Mesendoderm (in vitro differentiated cells): ENCODE measurements around the gene PALM.

Source experiments
- DNase-seq: peaks from one replicate; pipeline ENCODE4 v3.0.0; 2013
- H2AK5ac ChIP-seq: 2 replicates; pipeline ENCODE4 v1.6.1; 2013; ENCODE audit warnings: low read length, inconsistent platforms
- H2BK120ac ChIP-seq: 2 replicates; pipeline ENCODE4 v1.6.1; 2013; ENCODE audit warnings: low read depth, mild to moderate bottlenecking, low read length, moderate library complexity, mixed read lengths
- H2BK15ac ChIP-seq: replicated peaks from 2 replicates; pipeline ENCODE4 v1.6.1; 2013; ENCODE audit warnings: low read depth, mild to moderate bottlenecking, moderate library complexity
- H2BK5ac ChIP-seq: 2 replicates; pipeline ENCODE4 v1.6.1; 2013; ENCODE audit warnings: low read length, inconsistent platforms
- H3K18ac ChIP-seq: 2 replicates; pipeline ENCODE4 v1.6.1; 2013; ENCODE audit warnings: mild to moderate bottlenecking, low read length, mixed read lengths
- H3K23ac ChIP-seq: one replicate; pipeline ENCODE4 v1.6.1; 2013; ENCODE audit warnings: low read length
- H3K27ac ChIP-seq: 2 replicates; pipeline ENCODE4 v1.5.1; 2013; ENCODE audit warnings: low read depth, mild to moderate bottlenecking, inconsistent platforms, low read length, moderate library complexity
- H3K27me3 ChIP-seq: 2 replicates; pipeline ENCODE4 v1.6.1; 2013; ENCODE audit warnings: low read length, control low read depth, mild to moderate bottlenecking, inconsistent platforms; ENCODE audit not compliant: insufficient read depth, poor library complexity
- H3K36me3 ChIP-seq: 2 replicates; pipeline ENCODE4 v1.6.1; 2013; ENCODE audit warnings: low read length, inconsistent platforms; ENCODE audit not compliant: control insufficient read depth, insufficient read depth
- H3K4ac ChIP-seq: one replicate; pipeline ENCODE4 v1.6.1; 2013; ENCODE audit warnings: low read depth, mild to moderate bottlenecking, low read length, moderate library complexity
- H3K4me1 ChIP-seq: 2 replicates; pipeline ENCODE4 v1.6.1; 2013; ENCODE audit warnings: low read depth, low read length, inconsistent platforms; ENCODE audit not compliant: control insufficient read depth
- H3K4me2 ChIP-seq: 2 replicates; pipeline ENCODE4 v1.6.1; 2013; ENCODE audit warnings: low read length
- H3K4me3 ChIP-seq: 2 replicates; pipeline ENCODE4 v1.5.1; 2013; ENCODE audit warnings: mild to moderate bottlenecking, low read length
- H3K56ac ChIP-seq: one replicate; pipeline ENCODE4 v1.6.1; 2013; ENCODE audit warnings: low read length
- H3K79me1 ChIP-seq: 2 replicates; pipeline ENCODE4 v1.6.1; 2013; ENCODE audit warnings: low read length, inconsistent platforms
- H3K79me2 ChIP-seq: 2 replicates; pipeline ENCODE4 v1.6.1; 2013; ENCODE audit warnings: mild to moderate bottlenecking, low read length; ENCODE audit not compliant: control insufficient read depth, insufficient read depth
- H3K9ac ChIP-seq: 2 replicates; pipeline ENCODE4 v1.6.1; 2013; ENCODE audit warnings: low read length, inconsistent platforms
- H4K5ac ChIP-seq: one replicate; pipeline ENCODE4 v1.6.1; 2013; ENCODE audit warnings: low read length
- H4K8ac ChIP-seq: one replicate; pipeline ENCODE4 v1.6.1; 2013; ENCODE audit warnings: low read depth, mild to moderate bottlenecking, control low read depth, low read length, moderate library complexity
- WGBS: extraction: QIAGEN DNeasy Blood & Tissue Kit; methylation state at CpG from one replicate; pipeline ENCODE4 v1.1.7; 2013; ENCODE audit warnings: low lambda C conversion rate, missing lambda C conversion rate; ENCODE audit not compliant: insufficient coverage; ENCODE audit errors: extremely low coverage; 5-methylcytosine and 5-hydroxymethylcytosine counted together

PALM gene

GRCh38 chr19:756821-757688, 48.3 kb downstream of the PALM start:
- Histone ChIP-seq H3K4me2 (no peak overlapping the region), H3K27me3 (no peaks in the 10 kb centered on the region), H2AK5ac (no peak overlapping the region), H3K9ac (no peak overlapping the region), H2BK5ac (no peak overlapping the region), H3K23ac (no peak overlapping the region), H3K4me1 (no peaks in the 10 kb centered on the region), H3K79me1 (no peaks in the 10 kb centered on the region), H3K18ac (no peak overlapping the region), H4K8ac (no peak overlapping the region), H3K4ac (no peak overlapping the region), H3K27ac (no peak overlapping the region), H2BK15ac (no peak overlapping the region), H3K79me2 (no peaks in the 10 kb centered on the region), H4K5ac (no peak overlapping the region), H2BK120ac (no peak overlapping the region), H3K4me3 (no peak overlapping the region), H3K36me3 (no peaks in the 10 kb centered on the region), H3K56ac (no peak overlapping the region)
- WGBS = no CpG with 5 or more reads among the region's 36 CpGs
- DNase-seq = no peak

GRCh38 chr19:757811-758668, 49.3 kb downstream of the PALM start:
- no peak overlapping the region for H3K23ac ChIP-seq
- no CpG with 5 or more reads among the region's 50 CpGs for WGBS
- no peaks in the 10 kb centered on the region for H3K27me3 ChIP-seq

GRCh38 chr19:763181-763580, 54.4 kb downstream of the PALM start:
- Histone ChIP-seq H3K23ac (no peak overlapping the region), H3K27me3 (no peaks in the 10 kb centered on the region), H4K8ac (no peak overlapping the region), H3K4ac (no peak overlapping the region), H3K9ac (no peak overlapping the region), H3K18ac (no peak overlapping the region), H2BK15ac (no peak overlapping the region), H3K4me1 (no peaks in the 10 kb centered on the region), H3K4me3 (no peak overlapping the region), H3K79me1 (no peaks in the 10 kb centered on the region), H2BK5ac (no peak overlapping the region), H2BK120ac (no peak overlapping the region), H3K36me3 (no peaks in the 10 kb centered on the region), H3K79me2 (no peaks in the 10 kb centered on the region), H3K56ac (no peak overlapping the region), H4K5ac (no peak overlapping the region), H2AK5ac (no peak overlapping the region), H3K27ac (no peak overlapping the region), H3K4me2 (no peak overlapping the region)
- DNase-seq = no peak
- WGBS = no CpG with 5 or more reads among the region's 10 CpGs

More at GRCh38 chr19:757811-758668, 49.3 kb downstream of the PALM start:
- no peak overlapping the region for H3K18ac ChIP-seq
- H3K56ac ChIP-seq = no peak overlapping the region
- no peak overlapping the region for H3K27ac ChIP-seq
- H3K36me3 ChIP-seq = no peaks in the 10 kb centered on the region
- DNase-seq = no peak
- H4K5ac ChIP-seq = no peak overlapping the region
- H2BK5ac ChIP-seq = no peak overlapping the region
- H2AK5ac ChIP-seq = no peak overlapping the region
- H2BK15ac ChIP-seq = no peak overlapping the region
- no peak overlapping the region for H4K8ac ChIP-seq
- H3K79me2 ChIP-seq = no peaks in the 10 kb centered on the region
- no peak overlapping the region for H3K4me3 ChIP-seq
- H3K79me1 ChIP-seq = no peaks in the 10 kb centered on the region
- no peaks in the 10 kb centered on the region for H3K4me1 ChIP-seq
- no peak overlapping the region for H3K4me2 ChIP-seq
- no peak overlapping the region for H3K9ac ChIP-seq
- H2BK120ac ChIP-seq = no peak overlapping the region
- no peak overlapping the region for H3K4ac ChIP-seq

- Histone ChIP-seq H3K23ac (no peak overlapping the region), H3K4me2 (no peak overlapping the region), H4K8ac (no peak overlapping the region), H3K9ac (no peak overlapping the region), H2AK5ac (no peak overlapping the region), H3K18ac (no peak overlapping the region), H2BK15ac (no peak overlapping the region), H3K79me2 (no peaks in the 10 kb centered on the region), H3K36me3 (no peaks in the 10 kb centered on the region), H3K4ac (no peak overlapping the region), H3K4me1 (no peaks in the 10 kb centered on the region), H3K56ac (no peak overlapping the region), H4K5ac (no peak overlapping the region), H2BK5ac (no peak overlapping the region), H3K27ac (no peak overlapping the region), H3K27me3 (no peaks in the 10 kb centered on the region), H3K79me1 (no peaks in the 10 kb centered on the region), H3K4me3 (no peak overlapping the region), H2BK120ac (no peak overlapping the region)
- no CpG with 5 or more reads among the region's 6 CpGs for WGBS
- DNase-seq = no peak
These were observed 55.1 kb downstream of the PALM start for GRCh38 chr19:763869-764268.

- H2BK5ac ChIP-seq = no peak overlapping the region
- H2BK15ac ChIP-seq = no peak overlapping the region
- no peak overlapping the region for H3K4me2 ChIP-seq
- no peak overlapping the region for H3K27ac ChIP-seq
- H3K79me1 ChIP-seq = no peaks in the 10 kb centered on the region
- no peak overlapping the region for H4K5ac ChIP-seq
- no peak overlapping the region for H2BK120ac ChIP-seq
- no peaks in the 10 kb centered on the region for H3K4me1 ChIP-seq
- no peak overlapping the region for H3K4me3 ChIP-seq
- no peak overlapping the region for H3K9ac ChIP-seq
- H4K8ac ChIP-seq = no peak overlapping the region
- no peaks in the 10 kb centered on the region for H3K79me2 ChIP-seq
- no peaks in the 10 kb centered on the region for H3K27me3 ChIP-seq
- DNase-seq = no peak
- H3K56ac ChIP-seq = no peak overlapping the region
- H2AK5ac ChIP-seq = no peak overlapping the region
- no CpG with 5 or more reads among the region's 12 CpGs for WGBS
- H3K23ac ChIP-seq = no peak overlapping the region
- no peaks in the 10 kb centered on the region for H3K36me3 ChIP-seq
- H3K4ac ChIP-seq = no peak overlapping the region
- no peak overlapping the region for H3K18ac ChIP-seq
These were observed 55.6 kb downstream of the PALM start for GRCh38 chr19:764301-764700.
